SW 1271 (cell line): ENCODE data around the gene CAMTA1.
A peak's percentile ranks its signal among the peaks of the same experiment; 100 is the strongest.

Experiments used
- DNase-seq, 2 experiments: peaks; one replicate each; lab custom pipeline; 2025; lab: John Stamatoyannopoulos, UW

CAMTA1 gene

GRCh38 chr1:6979003-6979613 is 193.9 kb downstream of the CAMTA1 start:
- DNase-seq: no peak

- DNase-seq: no peak
Measured at GRCh38 chr1:6981595-6981994, 196.3 kb downstream of the CAMTA1 start.

GRCh38 chr1:6982443-6982842 is 197.2 kb downstream of the CAMTA1 start:
- no peak for DNase-seq

GRCh38 chr1:6982860-6983259 is 197.6 kb downstream of the CAMTA1 start:
- DNase-seq: no peak

- DNase-seq: no peak
Measured at GRCh38 chr1:6984536-6984935, 199.3 kb downstream of the CAMTA1 start.

- no peak for DNase-seq
Measured at GRCh38 chr1:6984986-6985385, 199.7 kb downstream of the CAMTA1 start.

GRCh38 chr1:6985549-6986276 is 200.5 kb downstream of the CAMTA1 start:
- no peak for DNase-seq

- no peak for DNase-seq
Measured at GRCh38 chr1:6986281-6986680, 201.0 kb downstream of the CAMTA1 start.

GRCh38 chr1:6987940-6988339 is 202.7 kb downstream of the CAMTA1 start:
- DNase-seq: no peak

GRCh38 chr1:6988796-6989195 is 203.5 kb downstream of the CAMTA1 start:
- DNase-seq: no peak

GRCh38 chr1:6989212-6990159 is 204.2 kb downstream of the CAMTA1 start:
- DNase-seq: no peak

GRCh38 chr1:6991266-6991665 is 206.0 kb downstream of the CAMTA1 start:
- DNase-seq: peak in 1 of 2 experiments; percentile 32

GRCh38 chr1:6995789-6996188 is 210.5 kb downstream of the CAMTA1 start:
- no peak for DNase-seq

- DNase-seq: no peak
Measured at GRCh38 chr1:6996371-6996770, 211.1 kb downstream of the CAMTA1 start.

GRCh38 chr1:6996866-6997265 is 211.6 kb downstream of the CAMTA1 start:
- no peak for DNase-seq

GRCh38 chr1:6998267-6998666 is 213.0 kb downstream of the CAMTA1 start:
- DNase-seq: no peak

- no peak for DNase-seq
Measured at GRCh38 chr1:6999826-7000225, 214.6 kb downstream of the CAMTA1 start.

- DNase-seq: no peak
Measured at GRCh38 chr1:7000720-7001119, 215.5 kb downstream of the CAMTA1 start.

- DNase-seq: no peak
Measured at GRCh38 chr1:7002728-7003127, 217.5 kb downstream of the CAMTA1 start.

GRCh38 chr1:7003676-7004075 is 218.4 kb downstream of the CAMTA1 start:
- DNase-seq: no peak

- no peak for DNase-seq
Measured at GRCh38 chr1:7004181-7004580, 218.9 kb downstream of the CAMTA1 start.

- no peak for DNase-seq
Measured at GRCh38 chr1:7005762-7006161, 220.5 kb downstream of the CAMTA1 start.
